ENCODE results near the gene ACAN.

ACAN gene

GRCh38 chr15:88803241-88803919, at the start of gene ACAN:
ACAN (plus strand) TSS chr15:88803436; CDS start chr15:88836207, 32,771 bp downstream.
- no peak for DNase-seq

- DNase-seq, result no peak
These were observed 46.7 kb upstream of the ACAN start for GRCh38 chr15:88756521-88756920.

DNA sequence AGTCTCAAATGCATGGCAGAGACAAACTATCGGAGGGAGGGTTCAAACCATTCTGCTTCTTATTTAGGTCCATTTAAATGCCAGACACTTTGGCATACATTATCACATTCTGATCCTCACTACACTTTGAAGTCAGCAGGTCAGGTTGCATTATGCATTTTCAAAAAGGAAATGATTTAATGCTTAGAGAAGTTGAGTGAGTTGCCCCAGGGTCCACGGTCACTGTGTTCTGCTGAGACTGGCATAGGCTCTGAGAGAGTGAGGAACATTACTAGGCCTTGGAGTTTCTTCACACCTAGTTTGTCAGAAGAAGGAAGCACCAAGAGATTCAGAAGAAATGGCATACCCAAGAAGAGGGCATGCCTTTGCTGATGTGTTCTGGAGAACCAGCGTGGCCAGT, 46.3 kb upstream of the ACAN start:
- DNase-seq, result no peak

- no peak for DNase-seq
These were observed 43.4 kb upstream of the ACAN start for GRCh38 chr15:88759872-88760271.

- DNase-seq, result no peak
These were observed 38.8 kb upstream of the ACAN start for GRCh38 chr15:88764448-88764847.

DNA sequence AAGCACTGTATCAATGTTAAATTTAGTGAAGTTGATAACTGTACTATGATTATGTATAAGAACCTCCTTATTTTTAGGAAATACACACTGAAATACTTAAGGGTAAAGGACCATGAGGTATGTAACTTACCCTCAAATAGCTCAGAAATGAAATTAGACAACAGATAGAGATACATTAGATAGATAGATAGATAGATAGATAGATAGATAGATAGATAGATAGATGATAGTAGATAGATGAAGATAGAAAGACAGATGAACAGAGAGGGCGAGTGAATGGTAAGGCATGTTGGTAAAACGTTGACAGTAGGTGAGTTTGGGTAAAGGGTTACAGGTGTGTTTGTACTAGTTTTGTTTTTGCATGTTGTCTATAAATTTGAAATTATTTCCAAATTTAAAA, 38.0 kb upstream of the ACAN start:
- no peak for DNase-seq

DNA sequence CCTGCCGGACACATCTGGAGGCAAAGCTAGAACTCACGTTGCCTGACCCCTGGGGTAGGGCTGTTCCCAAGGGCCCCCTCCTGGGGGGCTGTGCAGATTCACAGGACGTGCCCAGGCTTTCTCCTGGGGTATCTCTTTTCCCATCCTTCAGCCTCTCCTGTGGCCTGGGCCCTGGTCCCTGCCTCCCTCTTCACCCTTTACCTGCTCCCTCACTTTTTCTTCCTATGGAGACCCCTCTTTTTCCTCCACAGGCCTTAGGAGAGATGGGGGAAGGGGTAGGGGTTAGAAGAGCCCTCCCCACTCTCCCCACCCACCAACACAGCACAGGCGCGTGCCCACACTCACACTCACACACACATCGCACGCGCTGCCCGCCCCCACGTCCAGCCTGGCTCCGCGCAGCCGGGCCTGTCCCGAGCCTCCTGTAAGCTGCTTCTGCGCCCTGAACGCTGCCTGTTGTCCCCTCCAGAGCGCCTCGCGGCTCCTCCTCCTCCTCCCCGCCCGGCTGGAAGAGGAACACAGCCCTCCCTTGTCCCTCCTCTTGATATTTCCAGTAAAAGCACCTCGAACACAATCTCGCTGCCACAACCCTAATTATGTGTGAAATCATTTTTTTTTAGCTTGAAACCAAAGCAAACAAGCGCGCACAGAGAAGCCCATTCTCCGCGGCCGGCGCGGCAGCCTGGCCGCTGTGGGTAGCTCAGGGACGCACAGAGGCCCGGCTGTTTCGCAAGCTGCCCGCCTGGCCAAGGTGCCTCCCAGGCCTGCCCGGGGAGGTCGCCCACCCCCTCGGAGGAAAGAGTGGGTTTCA, 33.9 kb upstream of the ACAN start:
- DNase-seq, result no peak

DNA sequence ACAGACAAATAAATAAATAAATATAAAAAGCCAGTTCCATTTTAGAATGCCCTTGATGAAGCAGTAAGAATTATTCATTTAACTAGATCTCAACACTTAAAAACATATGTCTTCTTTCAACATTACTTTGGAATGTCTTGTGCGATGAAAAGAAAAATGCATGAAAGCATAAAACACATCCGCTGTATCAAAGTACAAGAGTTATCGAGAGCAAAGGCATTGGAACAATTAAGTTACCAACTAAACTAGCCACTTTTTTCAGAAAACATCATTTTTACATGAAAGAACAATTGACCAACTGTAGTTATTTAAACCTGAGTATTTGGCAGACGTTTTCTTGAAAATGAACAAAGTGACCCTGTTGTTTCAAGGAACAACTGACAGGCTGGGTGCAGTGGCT, 27.5 kb upstream of the ACAN start:
- DNase-seq, result no peak

- DNase-seq, result no peak
These were observed 26.6 kb upstream of the ACAN start for GRCh38 chr15:88776646-88777045.

GRCh38 chr15:88779944-88780343, 23.3 kb upstream of the ACAN start:
- DNase-seq, result no peak

GRCh38 chr15:88782465-88782864, 20.8 kb upstream of the ACAN start:
- no peak for DNase-seq

GRCh38 chr15:88785217-88785616, 18.0 kb upstream of the ACAN start:
- DNase-seq, result no peak

DNA sequence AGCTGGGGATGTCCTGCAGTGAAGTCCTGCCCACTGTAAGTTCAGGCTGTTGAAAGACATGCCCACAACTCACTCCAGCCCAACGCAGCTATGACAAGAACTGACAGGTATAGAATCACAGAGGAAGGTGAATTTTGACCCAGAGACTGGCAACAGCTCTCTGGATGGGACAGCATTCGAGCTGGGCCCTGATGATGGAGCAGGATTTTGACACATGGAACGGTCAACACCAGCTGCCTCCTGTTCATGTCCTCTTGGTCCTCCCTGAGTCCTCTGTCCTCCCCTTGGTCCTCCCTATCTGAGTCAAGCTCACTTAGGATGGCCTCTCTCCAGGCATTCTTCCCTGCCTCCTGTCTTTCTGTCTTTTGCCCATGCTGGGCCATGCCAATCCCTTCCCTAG, 15.2 kb upstream of the ACAN start:
- DNase-seq, result no peak

DNA sequence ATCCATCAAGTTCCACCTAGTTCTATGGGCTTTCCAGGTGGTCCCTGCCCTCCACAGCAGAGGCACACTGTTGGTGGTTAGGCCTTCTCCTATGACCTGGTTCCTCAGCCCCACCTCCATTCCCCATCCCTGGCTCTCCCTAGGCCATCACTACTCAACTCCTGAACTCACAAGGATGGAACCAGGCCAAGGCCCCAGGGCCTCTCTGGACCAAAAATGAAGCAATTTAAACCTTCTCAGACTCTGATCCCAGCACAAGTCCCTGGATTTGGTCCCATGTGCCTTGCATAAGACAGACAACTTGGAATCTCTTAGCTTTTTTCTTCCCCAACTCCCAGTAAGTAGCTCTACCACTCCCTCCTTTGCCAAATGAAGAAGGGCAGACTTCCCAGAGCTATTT, 14.4 kb upstream of the ACAN start:
- no peak for DNase-seq

GRCh38 chr15:88790486-88790885, 12.8 kb upstream of the ACAN start:
- DNase-seq, result no peak

DNA sequence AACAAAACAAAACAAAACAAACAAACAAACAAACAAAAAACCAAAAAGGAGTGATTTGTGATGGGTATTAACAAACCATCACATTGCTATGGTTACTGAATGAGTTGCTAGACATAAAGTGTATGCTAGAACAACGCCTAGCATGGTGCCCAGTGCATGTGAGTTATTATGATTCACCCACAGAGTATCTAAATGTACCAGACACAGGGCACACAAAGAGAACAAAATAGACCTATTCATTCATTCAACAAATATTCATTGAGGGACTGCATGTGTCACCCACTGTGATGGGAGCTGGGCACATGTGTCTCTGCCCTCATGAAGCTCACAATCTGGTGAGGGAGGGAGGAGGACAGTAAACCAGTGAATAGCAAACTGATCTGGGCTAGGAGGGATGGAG, 11.6 kb upstream of the ACAN start:
- DNase-seq, result no peak

DNA sequence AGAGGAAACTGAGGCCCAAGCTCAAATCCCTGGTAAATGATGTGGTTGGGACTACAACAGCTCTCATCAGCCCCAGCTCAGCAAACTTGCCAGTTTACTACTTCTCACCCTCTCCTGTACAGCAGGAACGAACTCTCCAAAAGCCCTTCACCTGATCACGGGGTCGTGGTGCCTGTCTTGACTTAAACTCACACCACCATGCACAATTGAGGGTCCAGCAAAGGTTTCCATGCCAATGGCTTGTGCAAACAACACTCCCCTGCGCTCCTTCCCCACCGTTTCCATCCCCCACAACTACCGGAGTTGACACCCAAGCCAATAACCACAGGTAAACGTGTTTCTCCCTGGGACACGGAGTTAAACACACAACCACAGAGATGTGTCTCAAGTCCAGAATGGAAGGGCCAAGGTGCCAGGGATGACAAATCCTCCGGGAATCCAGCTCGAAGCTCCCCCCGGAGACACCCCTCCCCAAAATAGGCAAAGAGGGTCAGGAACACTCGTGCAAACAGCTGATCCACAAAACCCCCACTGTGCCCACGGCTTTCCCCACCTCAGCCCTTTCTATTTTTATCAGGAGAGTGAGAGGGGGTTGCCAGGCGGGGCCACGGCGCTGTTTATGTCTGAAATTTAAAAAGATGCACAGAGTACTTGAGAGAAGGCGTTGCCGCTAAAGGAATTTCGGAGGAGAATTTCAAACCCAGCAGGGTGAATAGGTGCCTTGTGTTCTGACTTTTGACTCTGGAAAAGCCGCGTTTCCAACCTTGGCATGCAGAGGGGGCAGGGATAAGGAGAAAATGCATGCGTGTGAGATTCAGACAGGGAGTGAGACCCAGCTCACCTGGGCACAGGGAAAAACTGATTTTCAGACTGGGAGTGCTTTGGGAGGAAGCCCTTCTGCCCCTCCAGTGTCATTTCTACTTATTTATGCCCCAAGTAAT, 10.6 kb upstream of the ACAN start:
- no peak for DNase-seq

GRCh38 chr15:88794001-88794400, 9.2 kb upstream of the ACAN start:
- no peak for DNase-seq

DNA sequence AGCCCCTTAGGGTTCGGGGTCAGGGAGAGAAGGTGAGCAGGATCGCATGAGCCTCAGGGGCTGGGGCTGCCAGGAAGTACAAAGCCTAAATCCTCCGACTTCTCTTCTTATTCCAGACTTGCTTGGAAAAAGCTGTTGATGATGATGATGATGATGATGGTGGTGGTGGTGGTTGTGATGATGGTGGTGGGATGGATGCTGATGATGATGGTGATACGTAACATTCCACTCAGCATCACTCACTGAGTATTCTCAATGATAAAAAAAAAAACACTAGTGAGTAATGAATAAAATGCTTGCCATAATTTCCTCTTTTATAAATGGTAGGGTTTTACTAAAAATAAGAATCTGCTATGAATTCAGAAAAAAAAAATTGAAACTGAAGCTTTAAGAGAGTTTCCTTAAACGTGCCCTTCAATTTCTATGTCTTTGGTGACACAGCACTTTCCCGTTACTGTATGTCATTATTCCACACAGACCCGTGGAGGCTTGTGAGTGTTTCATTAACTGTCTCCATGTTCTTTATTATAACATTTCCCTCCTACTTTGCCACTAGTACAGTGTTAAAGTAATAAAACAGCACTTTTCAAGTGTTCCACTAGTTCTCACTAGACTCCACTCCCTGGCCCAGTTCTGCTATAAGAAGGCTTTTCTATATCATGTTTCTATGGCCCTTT, 5.4 kb upstream of the ACAN start:
- DNase-seq, result no peak

- DNase-seq, result no peak
These were observed 3.9 kb upstream of the ACAN start for GRCh38 chr15:88799341-88799740.

GRCh38 chr15:88800026-88800425, 3.2 kb upstream of the ACAN start:
- DNase-seq, result no peak

- no peak for DNase-seq
These were observed 2.5 kb upstream of the ACAN start for GRCh38 chr15:88800738-88801137.

Data from stimulated activated CD8-positive, alpha-beta memory T cell treated with anti-CD3 and anti-CD28 coated beads, Interleukin-4, amount 100 ng/mL, for 48 hours (primary cell).